GM13976 (cell line): Measurements from ENCODE around the gene AQP9.

ENCODE experiments used
- DNase-seq: peaks from one replicate; pipeline ENCODE4 v3.0.0; 2012; ENCODE audit warnings: low spot score
- in situ Hi-C: fragments of 300-500 bp; cut with MboI; formaldehyde crosslinking; loops from one replicate; pipeline ENCODE4 v1.12.0; 2022; ENCODE audit warnings: low sequenced_read_pairs, mixed read lengths, inconsistent platforms; ENCODE audit not compliant: unreplicated experiment
- TF ChIP-seq, protein P1 (sequence below): IDR thresholded peaks from 2 replicates; pipeline ENCODE4 v1.5.1; 2012; ENCODE audit warnings: borderline replicate concordance, mild to moderate bottlenecking; ENCODE audit not compliant: insufficient read depth; ENCODE audit errors: extremely low read depth, missing control alignments, control extremely low read depth

The AQP9 gene

DNA sequence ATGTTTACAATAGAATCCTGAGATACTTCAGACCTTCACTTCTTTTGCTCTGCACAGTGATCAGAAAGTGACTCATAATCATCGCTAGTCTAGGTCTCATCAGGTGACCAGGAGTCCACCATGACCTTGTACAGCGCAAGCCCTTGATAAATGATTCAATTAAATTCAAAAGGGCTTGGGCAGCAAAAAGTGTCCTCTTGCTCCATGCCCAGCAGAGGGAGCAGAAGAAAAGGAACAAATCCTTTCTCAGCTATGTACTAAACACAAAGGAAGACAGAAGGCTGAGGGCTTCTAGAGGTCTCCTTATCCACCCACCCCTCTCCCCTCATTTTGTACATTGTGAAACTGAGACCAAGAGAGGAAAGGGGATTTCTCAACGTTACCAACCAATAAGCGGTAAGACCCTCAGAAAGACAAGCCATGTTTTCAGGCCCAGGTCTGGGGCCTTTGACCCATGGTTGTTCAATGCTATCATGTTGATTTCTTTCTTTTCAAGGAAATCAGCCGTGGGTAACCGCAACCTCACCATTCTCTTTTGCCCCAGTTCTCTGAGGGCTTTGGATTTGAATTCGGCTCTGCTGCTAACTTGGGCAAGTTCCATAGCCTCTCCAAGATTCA is 74.8 kb downstream of the AQP9 start:
- TF ChIP-seq, protein P1, sequence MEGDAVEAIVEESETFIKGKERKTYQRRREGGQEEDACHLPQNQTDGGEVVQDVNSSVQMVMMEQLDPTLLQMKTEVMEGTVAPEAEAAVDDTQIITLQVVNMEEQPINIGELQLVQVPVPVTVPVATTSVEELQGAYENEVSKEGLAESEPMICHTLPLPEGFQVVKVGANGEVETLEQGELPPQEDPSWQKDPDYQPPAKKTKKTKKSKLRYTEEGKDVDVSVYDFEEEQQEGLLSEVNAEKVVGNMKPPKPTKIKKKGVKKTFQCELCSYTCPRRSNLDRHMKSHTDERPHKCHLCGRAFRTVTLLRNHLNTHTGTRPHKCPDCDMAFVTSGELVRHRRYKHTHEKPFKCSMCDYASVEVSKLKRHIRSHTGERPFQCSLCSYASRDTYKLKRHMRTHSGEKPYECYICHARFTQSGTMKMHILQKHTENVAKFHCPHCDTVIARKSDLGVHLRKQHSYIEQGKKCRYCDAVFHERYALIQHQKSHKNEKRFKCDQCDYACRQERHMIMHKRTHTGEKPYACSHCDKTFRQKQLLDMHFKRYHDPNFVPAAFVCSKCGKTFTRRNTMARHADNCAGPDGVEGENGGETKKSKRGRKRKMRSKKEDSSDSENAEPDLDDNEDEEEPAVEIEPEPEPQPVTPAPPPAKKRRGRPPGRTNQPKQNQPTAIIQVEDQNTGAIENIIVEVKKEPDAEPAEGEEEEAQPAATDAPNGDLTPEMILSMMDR = peak; percentile 21
- no peak for DNase-seq
- in situ Hi-C loops = no loop called here

DNA sequence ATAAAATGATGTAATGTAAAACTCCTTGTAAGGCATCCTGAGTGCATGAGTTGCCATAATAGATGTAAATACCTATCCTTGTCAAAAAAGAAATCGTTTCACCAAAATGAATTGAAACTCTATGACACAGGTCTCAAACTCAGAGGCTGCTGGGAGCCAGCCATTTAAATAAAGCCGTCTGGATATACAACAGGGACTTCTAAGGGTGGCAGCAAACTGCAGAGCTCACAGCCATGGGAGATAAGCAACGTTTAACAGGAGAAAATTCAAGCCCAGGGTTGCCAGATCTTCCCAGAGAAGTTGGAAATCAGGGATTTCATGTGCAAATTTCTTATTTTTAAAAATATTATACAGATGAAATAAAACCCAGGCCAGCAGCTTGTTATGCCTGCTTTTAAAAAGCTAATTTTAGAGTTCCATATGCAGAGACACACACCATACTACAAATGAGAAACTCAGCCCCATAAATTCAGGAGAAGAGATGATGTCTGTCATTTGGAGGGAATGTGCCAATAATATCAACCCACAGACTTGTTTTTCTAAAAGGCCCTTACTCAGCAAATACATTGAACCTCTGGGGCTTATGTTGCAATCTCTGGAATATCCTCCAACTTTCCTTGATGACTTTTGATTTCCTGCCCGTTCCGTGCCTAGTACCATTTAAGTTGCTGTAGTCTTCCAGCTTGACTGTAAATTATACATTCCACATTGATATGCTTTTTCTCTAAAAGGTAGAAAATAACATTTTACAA is 75.6 kb downstream of the AQP9 start:
- DNase-seq = no peak
- TF ChIP-seq, protein P1 = no peak
- in situ Hi-C loops = no loop called here

DNA sequence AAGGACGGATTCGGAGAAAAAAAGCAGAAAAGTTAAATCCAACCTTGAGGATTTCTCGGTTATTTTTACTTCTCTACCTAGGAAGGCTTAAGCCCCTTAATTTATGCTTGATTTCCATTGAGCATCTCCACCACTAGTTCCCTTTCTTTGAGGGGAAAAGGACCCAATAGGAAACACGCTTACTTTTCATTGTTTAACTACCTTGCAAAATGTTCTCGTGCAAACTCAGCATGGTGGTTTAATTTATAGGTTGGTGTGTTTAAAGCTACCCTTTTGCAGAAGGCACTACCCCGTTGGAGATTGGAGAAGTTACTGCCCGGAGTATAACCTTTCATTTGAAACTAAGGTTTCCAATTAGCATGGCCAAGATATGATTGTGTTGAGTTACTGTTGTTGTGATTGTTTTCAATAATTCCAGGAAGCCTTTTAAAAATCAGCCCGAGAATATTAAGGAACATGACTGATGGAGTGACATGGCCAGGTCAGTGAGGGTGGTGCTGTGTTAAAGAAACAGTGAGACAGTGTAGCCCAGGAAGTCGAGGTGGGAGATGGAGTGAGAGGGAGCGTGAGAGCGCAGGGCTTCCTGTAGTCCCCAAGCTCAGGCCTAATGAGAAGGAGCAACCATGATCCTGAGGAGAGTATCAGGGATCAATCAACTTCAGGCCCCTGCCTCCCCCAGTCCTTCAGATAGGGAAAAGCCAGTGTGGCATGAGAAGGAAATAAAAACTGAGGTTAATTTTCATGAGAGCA is 76.6 kb downstream of the AQP9 start:
- DNase-seq = no peak
- in situ Hi-C loops = no loop called here
- TF ChIP-seq, protein P1 = no peak

DNA sequence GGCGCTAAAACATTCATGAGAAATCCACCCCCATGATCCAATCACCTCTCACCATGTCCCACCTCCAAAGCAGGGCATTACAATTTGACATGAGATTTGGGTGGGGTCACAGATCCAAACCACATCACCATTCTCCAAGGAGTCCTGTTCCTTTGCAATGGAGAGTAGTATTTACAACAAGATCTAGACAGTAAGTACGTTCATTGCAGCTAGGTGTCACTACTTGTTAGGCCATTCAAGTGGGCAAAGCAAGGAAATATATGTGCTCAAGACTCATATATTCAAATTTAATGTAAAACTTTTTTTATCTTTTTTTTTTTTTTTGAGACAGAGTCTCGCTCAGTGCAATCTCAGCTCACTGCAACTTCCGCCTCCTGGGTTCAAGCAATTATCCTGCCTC is 79.3 kb downstream of the AQP9 start:
- in situ Hi-C loops = no loop called here
- no peak for DNase-seq
- TF ChIP-seq, protein P1 = no peak

DNA sequence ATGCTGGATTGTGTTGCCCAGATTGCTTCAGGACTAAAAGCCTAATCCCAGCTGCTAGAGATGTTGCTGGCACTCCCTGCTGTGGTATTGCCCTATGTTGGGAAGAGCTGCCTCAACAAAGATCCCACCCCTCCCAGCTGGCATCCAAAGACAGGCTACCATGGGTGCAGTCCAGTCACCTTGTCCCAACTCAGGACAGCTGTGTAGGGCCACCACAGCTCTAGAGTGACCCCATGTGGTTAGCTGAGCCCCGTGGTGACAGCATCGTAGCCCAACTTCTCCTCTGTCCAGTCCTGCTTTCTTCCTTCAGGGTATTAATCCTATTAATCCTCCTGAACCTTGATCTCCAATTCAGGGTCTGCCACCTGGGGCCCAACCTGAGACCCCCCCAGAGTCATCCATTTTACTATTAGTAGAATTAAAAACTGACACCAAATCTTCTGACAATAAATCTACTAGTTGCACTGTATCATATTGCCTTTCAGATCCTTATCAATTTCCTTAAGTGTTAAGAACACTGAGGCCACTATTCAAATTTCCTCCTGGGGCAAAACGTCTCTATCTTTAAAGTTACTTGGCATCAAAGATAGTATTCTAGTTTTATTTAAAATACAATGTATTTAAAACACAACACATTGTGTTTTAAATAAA is 83.5 kb downstream of the AQP9 start:
- TF ChIP-seq, protein P1 = peak; percentile 65
- in situ Hi-C loops = no loop called here
- peak; percentile 56 for DNase-seq

DNA sequence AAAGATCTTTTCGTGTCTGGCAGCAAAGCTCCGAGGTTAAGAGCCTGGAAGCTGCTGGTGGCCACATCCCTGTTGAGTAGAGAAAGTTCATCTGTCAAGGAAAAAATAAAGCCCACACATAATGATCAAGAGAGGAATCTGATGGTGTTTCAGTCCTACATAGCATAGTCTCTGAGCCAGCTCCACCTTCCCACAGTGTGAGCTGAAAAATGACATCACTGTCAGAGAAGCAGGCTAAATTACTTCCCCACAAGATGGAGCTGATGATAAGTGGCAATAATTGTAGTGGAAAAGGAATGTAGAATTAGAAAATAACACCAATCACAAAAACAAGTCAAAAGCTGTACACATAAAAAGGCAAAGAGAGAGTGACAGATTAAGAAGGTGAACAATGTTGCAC is 84.5 kb downstream of the AQP9 start:
- TF ChIP-seq, protein P1 = no peak
- in situ Hi-C loops = no loop called here
- DNase-seq = no peak
